ENCODE data around the gene SMU1. TPM values are rescaled to one million over a fixed set of nuclear protein-coding genes. Genes with fewer than 3 reads are reported as not detected.
A peak's percentile ranks its signal among the peaks of the same experiment; 100 is the strongest.

The SMU1 gene
- total RNA-seq, 2 donors from 2014 or later: 5.6 to 8.6 TPM

DNA sequence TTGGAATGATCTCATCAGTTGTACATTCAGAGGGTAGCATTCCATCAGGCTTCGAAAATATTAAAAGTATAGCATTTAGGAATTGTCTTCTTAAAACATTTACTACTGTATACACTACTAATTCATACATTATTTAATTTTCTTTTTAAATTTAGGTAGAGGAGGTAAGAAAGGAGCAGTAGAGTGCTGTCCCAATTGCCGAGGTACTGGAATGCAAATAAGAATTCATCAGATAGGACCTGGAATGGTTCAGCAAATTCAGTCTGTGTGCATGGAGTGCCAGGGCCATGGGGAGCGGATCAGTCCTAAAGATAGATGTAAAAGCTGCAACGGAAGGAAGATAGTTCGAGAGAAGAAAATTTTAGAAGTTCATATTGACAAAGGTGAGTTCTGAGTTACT is 46.2 kb downstream of the SMU1 start:
- intact Hi-C loops (cut with DNase I): no loop called here
- WGBS, 2 donors: 78 to 86% methylated on average over 5 of the region's 5 CpGs
- ATAC-seq: no peak
- H3K27ac ChIP-seq: peak overlapping the region in 1 of 4 donors; percentile 74
- H3K36me3 ChIP-seq (replicated peaks in 1 of 2; ENCODE audit: insufficient read depth in 1 of 2, low read depth in 2 of 2): peaks cover 6 to 18% of the 10 kb centered on the region in 2 donors
- H3K27me3 ChIP-seq: no peaks in the 10 kb centered on the region
- peaks cover 43% of the 10 kb centered on the region for H3K4me1 ChIP-seq
- TF ChIP-seq, protein P1, sequence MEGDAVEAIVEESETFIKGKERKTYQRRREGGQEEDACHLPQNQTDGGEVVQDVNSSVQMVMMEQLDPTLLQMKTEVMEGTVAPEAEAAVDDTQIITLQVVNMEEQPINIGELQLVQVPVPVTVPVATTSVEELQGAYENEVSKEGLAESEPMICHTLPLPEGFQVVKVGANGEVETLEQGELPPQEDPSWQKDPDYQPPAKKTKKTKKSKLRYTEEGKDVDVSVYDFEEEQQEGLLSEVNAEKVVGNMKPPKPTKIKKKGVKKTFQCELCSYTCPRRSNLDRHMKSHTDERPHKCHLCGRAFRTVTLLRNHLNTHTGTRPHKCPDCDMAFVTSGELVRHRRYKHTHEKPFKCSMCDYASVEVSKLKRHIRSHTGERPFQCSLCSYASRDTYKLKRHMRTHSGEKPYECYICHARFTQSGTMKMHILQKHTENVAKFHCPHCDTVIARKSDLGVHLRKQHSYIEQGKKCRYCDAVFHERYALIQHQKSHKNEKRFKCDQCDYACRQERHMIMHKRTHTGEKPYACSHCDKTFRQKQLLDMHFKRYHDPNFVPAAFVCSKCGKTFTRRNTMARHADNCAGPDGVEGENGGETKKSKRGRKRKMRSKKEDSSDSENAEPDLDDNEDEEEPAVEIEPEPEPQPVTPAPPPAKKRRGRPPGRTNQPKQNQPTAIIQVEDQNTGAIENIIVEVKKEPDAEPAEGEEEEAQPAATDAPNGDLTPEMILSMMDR (IDR thresholded peaks at IDR 0.05): no peak
- TF ChIP-seq POLR2A (IDR thresholded peaks at IDR 0.05): no peak
- H3K4me3 ChIP-seq: no peak overlapping the region
- H3K9me3 ChIP-seq: no peaks in the 10 kb centered on the region
- DNase-seq: no peak

DNA sequence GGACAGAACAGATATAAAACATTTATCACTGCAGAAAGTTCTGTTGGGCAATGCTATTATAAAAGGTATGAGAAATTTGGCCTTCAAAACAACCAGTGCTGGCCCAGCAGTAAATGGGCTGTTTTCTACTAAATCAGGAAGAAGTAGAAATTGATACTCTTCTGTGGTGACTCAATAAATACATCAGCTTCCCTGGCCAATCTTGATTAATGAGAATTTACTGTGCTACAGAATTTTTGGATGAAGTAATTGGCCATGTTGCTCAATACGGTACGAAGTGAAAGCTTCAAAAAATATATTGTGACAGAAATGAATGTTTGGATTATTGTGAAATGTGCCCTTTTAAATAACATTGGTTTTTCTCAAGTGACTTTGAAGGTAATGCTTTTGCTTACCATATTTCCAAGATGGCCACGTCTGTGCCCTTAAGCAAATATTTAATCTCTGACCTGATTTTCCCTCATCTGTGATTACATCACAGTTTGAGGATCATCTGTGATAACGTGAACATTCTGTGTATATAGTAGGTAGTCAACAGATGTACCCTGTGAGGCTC is 47.2 kb downstream of the SMU1 start:
- 8 to 11% methylated on average over 4 of the region's 4 CpGs for WGBS, 2 donors
- H3K27me3 ChIP-seq: no peaks in the 10 kb centered on the region
- H3K27ac ChIP-seq: peak overlapping the region in 2 of 4 donors; percentile 60 to 74
- peaks cover 0 to 13% of the 10 kb centered on the region in 2 donors for H3K36me3 ChIP-seq (replicated peaks in 1 of 2; ENCODE audit: insufficient read depth in 1 of 2, low read depth in 2 of 2)
- intact Hi-C loops (cut with DNase I): no loop called here
- ATAC-seq: no peak
- H3K9me3 ChIP-seq: no peaks in the 10 kb centered on the region
- no peak overlapping the region for H3K4me3 ChIP-seq
- TF ChIP-seq, protein P1 (IDR thresholded peaks at IDR 0.05): no peak
- TF ChIP-seq POLR2A (IDR thresholded peaks at IDR 0.05): no peak
- no peak for DNase-seq
- H3K4me1 ChIP-seq: peaks cover 45% of the 10 kb centered on the region

DNA sequence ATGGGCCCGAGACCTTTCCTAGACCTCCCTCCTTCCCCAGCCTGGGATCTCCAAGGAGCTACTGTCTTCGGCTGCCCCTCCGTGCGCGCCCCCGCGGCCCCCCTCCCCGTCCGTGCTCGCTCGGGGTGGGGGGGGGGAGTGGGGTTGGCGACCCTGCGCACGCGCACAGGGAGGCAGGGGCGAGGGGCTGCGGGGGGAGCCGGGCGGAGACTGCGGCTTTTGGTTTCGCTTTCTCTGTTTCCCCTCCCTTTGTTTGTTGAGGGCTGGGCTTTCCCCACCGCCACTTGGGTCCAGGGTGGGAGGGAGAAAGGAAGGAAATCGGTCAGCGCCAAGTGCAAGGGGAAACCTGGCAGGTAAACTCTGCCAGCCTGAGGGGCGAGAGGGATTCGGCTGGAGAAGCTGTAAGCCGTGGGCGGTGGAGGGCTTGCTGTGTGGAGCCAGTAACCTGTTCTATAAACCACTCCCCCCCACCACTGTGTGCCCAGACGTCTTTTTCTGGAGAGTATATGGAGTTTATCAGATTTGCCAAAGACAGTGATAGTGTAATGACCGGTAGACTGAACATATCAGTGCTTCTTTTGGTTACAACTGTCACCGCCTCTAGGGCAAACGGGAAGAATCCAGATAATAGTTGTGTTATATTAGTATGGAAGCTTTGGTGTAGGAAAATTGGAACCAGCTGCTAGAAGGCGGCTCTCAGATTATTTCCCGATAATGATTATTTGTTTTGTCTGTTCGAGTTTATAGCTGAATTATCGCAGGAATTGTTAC is 50.7 kb downstream of the SMU1 start:
- Histone ChIP-seq H3K27me3 (no peaks in the 10 kb centered on the region), H3K9me3 (no peaks in the 10 kb centered on the region), H3K4me1 (peaks cover 64% of the 10 kb centered on the region), H3K27ac (peak overlapping the region; percentile 94 to 99 (median 97)), H3K36me3 (replicated peaks in 1 of 2; ENCODE audit: insufficient read depth in 1 of 2, low read depth in 2 of 2) (peaks cover 0 to 3% of the 10 kb centered on the region in 2 donors), H3K4me3 (peak overlapping the region; percentile 71 to 98)
- WGBS, 2 donors: 1 to 2% methylated on average over 21 to 23 of the region's 36 CpGs
- ATAC-seq: peak; percentile 57
- intact Hi-C loops (cut with DNase I): no loop called here
- DNase-seq: peak; percentile 62 to 74 (median 69)
- TF ChIP-seq, protein P1 (IDR thresholded peaks at IDR 0.05): no peak
- TF ChIP-seq POLR2A (IDR thresholded peaks at IDR 0.05): no peak

DNA sequence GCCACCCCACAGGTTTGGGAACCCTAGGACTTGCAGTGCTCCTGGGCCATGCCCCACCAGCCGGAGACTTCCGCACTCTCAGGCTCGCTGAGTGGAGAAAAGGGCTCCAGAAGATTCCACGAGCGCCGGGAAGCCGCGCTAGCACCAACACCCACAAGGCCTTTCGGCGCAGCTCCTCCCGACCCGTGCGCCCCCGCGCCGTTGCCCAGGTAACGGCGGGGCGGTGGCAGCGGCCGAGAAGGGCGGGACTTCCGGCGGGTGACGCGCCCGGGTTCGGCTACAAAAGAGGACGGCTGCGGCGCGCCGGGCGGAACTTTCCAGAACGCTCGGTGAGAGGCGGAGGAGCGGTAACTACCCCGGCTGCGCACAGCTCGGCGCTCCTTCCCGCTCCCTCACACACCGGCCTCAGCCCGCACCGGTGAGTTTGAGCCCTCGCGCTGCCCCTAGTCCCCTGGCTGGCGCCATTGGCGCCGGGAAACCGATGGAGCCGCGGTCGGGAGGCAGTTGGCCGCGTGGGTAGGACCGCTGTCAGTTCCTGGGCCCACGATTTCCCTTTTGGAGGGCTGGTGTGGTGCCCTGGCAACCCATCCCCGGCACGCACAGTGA is 51.4 kb downstream of the SMU1 start, which contains the start of gene DNAJA1:
Gene DNAJA1 (plus strand): TSS at position 308 of the 606 bp plus-strand sequence. CDS start 1,212 bp downstream, outside the sequence.
- DNase-seq (peak; percentile 94 to 95 (median 94)), ATAC-seq (peak; percentile 95)
- intact Hi-C loops (cut with DNase I): no loop called here
- WGBS, 2 donors: 0% methylated on average over 43 of the region's 61 CpGs; no CpG with 5 or more reads in 1 of the 2 donors
- H3K9me3 ChIP-seq: no peaks in the 10 kb centered on the region
- H3K27ac ChIP-seq: peak within 1 kb of the TSS; percentile 94 to 99 (median 97)
- TF ChIP-seq, protein P1 (IDR thresholded peaks at IDR 0.05): no peak
- TF ChIP-seq POLR2A (IDR thresholded peaks at IDR 0.05): peak; percentile 98 to 99 (median 99)
- no peaks in the 10 kb centered on the region for H3K36me3 ChIP-seq (replicated peaks in 1 of 2; ENCODE audit: insufficient read depth in 1 of 2, low read depth in 2 of 2)
- peak within 1 kb of the TSS; percentile 71 to 98 for H3K4me3 ChIP-seq
- H3K27me3 ChIP-seq: no peaks in the 10 kb centered on the region
- H3K4me1 ChIP-seq: peaks cover 64% of the 10 kb centered on the region
